GM19043 (cell line): Measurements from ENCODE around the gene MEPCE.
"Not testable (repeated sequence)": the region's sequence is repeated elsewhere in the genome, so short reads cannot be mapped to it uniquely, and the experiment has no call there.

ENCODE experiments used
- ATAC-seq: cut with Tn5 transposase; IDR thresholded peaks from one replicate; pipeline ENCODE4 v1.9.1; 2021; ENCODE audit warnings: low read depth; ENCODE audit not compliant: unreplicated experiment

MEPCE gene

DNA sequence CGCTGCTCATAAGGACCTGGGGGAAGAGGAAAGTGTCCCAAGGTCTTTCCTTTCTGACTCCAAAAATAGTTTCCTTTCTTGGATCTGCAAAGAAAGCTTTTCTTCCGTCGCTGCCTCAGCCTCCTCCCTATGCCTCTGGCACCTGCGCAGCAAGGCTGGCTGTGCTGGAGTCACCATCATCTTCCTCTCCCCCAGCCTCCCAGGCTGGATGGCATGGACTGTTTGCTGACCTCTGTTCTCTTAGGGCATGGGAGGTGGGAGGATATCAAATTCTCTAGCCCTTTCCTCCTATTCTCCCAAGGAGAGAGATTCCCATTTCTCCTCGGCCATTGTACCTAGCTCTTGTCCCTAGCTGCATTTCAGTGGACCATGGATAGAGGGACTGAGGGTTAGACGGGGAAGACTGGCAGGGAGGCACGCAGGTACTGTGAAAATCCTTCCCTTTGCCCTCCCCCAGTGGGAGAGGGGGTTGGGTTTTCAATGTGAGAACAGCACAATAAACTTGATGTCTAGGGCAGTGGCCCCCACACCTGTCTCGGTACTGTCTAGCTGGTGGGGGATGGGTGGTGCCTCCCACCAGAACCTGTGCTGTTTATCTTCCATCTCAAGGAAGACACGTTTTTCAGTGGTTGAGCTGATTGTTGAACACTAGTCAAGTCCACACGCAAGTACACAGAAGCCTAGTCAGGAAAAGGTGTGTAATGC lies 4.1 kb downstream of the MEPCE start:
- no peak for ATAC-seq

DNA sequence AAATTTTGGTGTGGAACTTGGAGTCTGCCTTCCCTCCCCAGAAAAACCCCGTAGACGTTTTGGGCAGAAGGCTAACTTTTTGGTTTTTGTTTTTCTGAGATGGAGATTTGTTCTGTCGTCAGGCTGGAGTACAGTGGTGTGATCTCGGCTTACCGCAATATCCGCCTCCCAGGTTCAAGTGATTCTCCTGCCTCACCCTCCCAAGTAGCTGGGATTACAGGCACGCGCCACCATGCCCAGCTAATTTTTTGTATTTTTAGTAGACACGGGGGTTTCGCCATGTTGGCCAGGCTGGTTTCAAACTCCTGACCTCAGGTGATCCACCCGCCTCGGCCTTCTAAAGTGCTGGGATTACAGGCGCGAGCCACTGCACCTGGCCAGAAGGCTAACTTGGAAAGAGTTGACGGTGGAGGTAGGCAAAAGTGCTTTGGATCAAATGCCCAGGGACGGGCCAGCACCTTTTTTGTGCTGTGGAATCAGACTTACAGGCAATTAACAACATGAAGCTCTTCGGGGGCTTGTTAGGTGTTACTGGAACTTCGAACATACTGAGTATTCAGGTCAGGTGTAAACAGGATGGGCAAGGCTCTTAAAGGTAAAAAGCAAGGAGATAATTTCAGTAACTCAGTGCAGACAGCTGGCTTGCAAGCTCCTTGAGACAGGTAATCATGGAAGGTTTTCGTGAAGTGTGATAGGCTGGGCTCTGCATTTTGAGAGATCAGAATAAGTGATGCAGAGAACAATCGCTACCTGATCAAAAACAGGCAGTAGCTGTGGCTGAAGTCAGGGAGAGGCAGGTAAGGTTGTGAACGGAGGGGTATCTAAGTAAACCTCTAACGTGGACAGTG lies 4.9 kb downstream of the MEPCE start:
- no peak for ATAC-seq

DNA sequence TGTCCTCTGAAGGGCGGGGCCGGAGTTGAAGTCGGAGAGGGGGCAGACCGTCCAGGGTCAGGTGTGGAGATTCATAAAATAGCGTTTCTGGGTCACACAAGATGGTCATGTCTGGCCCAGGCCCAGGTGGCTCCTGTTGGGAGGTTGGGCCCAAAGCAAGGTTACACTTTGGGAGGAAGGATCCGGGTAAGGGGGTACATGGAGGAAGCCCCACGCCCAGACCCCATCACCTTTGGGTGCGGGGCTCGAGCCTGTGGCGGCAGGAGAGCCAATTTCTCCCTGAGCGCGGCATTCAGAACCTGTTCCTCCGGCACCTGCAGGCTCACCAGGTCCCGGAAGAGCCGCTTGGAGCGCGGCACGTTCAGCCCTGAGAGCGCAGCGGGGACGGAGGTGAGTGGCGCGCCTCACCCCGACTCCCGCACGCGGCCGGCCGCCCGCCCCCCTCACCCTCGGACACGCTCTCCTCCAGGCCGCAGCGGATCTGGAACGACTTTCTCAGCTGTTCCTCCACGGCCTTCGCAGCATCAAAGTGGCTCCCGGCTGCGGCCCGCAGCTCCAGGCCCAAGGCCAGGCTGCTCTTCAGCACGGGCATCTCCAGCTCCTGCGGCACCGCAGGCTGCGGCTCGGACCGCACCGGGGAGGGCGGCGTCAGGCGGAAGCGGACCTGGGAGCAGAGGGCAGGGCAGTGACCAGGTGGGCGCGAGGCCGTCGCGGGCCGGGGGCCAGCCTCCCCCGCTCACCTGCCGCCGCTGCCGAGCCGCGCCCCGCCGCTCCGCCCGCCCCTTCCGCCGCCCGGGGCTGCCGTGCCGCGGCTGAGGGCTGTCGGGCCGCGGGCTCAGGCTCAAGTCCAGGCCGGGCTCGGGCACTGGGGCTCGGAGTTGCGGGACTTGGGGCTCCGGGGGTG lies 6.0 kb downstream of the MEPCE start:
- no peak for ATAC-seq

DNA sequence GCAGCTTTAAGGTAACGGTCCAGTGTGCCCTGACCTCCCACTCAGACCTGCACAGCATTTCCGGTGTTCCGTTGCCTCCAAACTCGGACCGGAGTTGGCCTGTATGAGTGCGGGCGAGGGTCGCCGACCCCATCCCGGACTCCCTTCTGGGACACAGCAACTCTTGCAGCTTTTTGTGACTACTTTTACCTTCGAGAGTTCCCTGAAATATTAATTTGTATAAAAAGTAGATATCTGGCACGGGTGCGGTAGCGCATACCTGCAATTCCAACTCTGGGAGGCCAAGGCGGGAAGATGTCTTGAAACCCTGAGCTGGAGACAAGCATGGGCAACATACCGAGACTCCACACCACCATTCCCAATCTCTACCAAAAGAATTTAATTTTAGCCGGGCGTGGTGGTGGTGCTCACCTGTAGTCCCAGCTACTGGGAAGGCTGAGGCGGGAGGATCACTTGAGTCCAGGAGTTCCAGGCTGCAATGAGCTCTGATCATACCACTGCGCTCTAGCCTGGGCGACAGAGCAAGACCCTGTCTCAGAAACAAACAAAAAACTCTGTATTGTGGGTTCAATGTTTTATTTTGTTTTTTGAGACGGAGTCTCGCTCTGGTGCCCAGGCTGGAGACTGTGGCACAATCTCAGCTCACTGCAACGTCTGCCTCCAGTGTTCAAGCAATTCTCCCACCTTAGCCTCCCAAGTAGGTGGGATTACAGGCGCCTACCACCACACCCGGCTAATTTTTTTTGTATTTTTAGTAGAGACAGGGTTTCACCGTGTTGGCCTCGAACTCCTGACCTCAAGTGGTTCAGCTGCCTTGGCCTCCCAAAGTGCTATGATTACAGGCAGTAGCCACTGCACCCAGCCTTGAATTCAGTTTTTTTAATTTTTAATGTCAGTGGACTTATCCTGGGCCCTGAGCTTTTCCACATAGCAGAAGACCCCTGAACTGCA lies 7.8 kb downstream of the MEPCE start:
- ATAC-seq = no peak

DNA sequence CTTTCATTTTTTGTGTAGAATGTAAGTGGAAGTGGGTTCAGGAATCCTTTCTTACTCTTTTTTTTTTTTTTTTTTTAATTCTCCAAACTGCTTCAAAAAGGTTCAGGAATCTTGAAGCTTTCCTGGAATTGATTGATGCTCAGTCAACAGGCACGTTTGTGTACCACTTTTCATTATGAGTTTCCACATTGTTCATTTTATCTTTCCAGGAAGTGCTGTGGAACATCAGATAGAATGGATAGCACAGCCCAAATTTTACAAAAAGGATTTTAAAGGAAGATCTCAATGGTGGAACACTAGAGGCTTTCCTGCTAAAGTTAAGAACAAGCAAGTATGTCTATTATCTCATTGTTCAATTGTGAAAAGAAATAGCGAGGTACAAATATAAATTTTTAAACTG lies 8.5 kb downstream of the MEPCE start:
- no peak for ATAC-seq

DNA sequence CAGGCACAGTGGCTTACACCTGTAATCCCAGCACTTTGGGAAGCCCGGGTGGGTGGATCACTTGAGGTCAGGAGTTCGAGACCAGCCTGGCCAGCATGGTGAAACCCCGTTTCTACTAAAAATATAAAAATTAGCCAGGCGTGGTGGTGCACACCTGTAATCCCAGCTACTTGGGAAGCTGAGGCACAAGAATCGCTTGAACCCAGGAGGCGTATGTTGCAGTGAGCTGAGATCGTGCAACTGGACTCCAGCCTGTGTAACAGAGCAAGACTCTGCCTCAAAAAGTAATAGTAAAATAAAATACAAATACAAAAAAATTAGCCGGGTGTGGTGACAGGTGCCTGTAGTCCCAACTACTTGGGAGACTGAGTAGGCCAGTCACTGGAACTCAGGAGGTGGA lies 9.1 kb downstream of the MEPCE start:
- not testable (repeated sequence) for ATAC-seq

DNA sequence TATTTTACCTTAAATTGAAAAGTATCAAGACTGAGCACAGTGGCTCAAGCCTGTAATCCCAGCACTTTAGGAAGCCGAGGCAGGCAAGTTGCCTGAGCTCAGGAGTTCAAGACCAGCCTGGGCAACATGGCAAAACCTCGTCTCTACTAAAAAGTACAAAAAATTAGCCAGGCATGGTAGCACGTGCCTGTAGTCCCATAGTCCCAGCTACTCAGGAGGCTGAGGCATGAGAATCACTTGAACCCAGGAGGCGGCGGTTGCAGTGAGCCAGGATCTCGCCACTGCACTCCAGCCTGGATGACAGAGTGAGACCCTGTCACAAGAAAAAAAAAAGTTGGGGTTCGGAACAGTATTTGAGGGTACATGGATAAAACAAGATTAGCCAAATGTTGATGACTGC lies 9.6 kb downstream of the MEPCE start:
- ATAC-seq = not testable (repeated sequence)

DNA sequence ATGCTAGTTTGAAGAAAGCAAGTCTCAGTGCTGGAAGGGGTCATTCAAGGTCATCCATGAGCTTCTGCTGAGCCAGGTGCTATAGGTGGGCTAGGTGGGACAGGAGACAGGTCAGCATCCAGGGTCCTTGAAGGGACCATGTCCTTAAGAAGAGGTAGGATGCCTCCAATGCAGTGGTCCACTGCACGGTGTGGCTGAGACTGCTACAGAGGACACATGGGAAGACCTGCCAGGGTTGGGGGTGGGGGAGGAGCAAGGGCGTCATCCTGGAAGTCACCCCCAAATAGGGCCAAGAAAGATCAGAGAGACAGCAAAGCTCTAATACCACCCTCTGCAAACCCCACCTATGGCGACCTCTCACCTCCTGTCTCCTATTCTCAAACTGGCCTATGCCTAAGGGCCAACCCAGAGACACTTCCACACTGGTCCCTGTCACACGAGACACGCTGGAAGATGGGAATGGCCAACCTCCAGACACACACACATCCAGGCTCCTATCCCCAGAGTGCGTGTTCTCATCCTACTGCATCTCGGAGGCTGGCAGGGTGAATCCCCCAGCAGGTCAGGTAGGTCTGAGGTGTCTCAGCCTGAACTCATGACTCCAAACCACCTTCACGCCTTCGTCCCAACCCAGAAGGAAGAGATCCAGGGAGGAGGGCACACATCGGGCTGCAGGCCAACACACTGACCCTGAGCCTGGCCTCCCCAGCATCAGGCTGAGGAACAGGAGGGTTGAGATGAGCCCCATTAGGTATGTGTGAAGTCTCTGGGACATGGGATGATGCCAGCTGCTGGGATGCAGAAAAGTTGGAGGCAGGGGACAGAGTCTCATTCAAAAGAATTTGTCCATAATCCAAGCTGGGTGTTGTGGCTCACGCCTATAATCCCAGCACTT lies 12.3 kb downstream of the MEPCE start:
- no peak for ATAC-seq

DNA sequence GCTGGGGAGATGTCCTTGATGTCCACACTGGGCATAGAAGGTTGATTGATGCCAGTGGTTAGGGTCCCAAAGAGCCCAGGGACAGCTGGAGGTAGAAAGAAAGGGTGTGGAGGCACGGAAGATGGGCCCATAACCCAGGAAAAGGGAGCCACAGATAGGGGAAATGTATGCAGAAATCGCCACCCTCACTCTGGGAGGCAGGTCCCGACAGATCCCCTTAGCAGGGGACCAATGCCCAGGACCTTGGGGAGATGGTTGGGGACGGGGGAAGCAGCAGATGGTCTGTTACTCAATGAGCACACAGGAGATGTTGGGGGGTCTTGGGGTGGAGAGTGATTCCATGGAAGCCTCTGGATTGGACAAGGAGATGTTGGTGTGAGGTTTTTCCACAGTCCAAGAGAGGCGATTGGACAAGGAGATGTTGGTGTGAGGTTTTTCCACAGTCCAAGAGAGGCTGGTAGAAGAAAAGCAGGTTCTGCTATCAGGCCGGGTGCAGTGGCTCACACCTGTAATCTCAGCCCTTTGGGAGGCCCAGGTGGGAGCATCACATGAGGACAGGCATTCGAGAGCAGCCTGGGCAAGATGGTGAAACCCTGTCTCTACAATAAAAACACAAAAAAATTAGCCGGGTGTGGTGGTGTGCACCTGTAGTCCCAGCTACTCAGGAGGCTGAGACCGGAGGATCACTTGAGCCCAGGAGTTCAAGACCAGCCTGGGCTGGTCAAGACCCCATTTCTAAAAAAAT lies 13.6 kb downstream of the MEPCE start:
- ATAC-seq = no peak

DNA sequence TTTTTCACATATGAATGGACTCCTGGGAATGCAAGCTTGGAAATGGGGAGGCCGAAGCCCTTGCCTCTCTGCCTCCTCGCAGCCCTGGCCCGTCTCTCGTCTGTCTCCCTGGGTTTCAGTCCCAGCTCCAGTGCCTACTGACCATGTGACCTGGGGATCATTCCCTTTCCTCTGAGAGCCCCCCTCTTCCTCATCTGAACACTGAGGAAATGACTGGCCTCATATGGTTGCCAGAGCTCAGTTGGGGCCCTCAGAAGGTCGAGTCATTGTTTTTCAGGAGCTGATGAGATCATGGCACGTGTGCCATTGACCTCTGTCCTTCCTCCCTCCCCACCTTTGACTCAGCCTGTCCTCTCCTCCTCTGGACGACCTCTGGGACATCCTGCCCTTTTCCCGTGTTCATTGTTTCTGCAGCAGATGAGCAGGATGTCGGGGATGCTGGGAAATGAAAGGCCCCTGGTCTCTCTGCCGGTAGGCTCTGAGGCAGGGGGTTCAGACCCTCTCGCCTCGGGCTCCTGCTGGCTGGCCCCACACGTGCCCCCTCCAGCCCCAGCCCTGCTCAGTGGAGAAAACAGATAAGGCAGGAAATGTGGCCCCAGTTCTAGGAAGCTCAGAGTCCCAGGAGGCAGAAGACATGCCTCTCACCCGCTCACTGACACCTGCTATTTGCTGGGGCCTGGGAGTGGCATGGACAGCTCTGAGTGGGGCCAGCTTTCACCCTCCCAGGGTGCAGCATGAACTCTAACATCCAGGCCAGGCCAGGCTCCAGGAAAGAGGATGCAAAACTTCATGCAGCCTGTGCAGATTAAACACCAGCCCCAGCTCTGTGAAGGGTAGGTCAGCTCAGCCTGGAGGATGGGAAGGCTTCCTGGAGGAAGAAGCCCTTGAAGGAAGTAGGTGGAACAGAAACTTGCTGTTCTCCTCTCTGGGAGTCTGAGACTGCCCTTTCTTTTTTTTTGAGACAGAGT lies 15.0 kb downstream of the MEPCE start:
- no peak for ATAC-seq

DNA sequence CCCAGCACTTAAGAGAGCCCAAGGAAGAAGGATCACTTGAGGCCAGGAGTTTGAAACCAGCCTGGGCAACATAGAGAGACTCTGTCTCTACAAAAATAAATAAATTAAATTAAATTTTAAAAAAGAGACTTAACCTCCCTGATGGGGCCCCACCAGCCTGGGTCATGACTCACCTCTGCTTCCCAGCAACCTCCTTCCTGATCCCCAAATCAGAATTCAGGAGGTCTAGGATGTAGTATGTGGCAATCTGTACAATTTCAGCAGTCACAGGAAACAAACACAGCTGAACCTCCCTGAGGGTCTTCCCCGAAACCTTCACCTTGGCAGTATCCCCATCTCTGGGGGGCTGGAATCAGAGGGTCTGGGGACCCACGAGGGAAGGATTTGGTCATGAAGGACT lies 16.4 kb downstream of the MEPCE start:
- no peak for ATAC-seq

DNA sequence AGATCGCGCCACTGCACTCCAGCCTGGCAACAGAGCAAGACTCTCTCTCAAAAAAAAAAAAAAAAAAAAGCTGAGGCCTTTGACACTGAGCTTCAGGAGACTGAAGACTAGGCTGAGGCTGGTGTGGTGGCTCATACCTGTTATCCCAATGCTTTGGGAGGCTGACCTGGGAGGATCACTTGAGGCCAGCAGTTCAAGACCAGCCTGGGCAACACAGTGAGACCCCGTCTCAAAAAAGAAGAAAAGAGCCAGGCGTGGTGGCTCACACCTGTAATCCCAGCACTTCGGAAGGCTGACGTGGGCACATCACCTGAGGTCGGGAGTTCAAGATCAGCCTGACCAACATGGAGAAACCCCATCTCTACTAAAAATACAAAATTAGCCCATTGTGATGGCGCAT lies 17.7 kb downstream of the MEPCE start:
- ATAC-seq = not testable (repeated sequence)

DNA sequence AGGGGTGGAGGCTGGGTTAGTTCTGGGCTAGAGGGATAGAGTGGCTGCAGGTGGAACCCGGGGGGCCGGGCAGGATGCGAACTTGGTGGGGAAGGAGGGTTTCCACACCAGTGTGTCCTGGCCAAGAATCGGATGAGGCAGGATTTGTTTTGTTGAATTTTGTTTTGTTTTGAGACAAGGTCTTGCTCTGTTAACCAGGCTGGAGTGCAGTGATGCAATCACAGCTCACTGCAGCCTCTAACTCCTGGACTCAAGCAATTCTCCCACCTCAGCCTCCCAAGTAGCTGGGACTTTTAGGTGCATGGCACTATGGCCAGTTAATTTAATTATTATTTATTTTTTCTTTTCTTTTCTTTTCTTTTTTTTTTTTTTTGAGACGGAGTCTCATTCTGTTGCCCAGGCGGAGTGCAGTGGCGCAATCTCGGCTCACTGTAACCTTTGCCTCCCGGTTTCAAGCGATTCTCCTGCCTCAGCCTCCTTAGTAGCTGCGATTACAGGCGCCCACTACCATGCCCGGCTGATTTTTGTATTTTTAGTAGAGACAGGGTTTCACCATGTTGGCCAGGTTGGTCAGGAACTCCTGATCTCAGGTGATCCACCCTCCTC lies 19.7 kb downstream of the MEPCE start:
- ATAC-seq = no peak

DNA sequence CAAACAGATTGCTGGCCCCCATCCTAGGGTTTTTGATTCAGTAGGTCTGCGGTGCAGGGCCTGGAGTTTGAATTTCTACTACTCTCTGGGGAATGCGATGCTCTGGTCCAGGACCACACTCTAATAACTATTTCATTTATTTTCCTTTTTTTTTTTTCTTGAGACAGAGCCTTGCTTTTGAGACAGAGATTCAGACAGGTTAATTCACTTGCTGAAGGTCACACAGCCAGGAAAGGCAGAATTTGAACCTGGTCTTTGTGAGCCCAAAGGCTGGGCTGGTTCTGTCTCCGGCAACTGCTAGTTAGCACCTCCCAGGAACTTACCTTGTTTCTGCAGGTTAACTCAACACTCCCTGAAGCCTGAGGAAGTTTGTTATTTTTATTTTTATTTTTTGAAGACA lies 22.9 kb downstream of the MEPCE start:
- ATAC-seq = no peak

DNA sequence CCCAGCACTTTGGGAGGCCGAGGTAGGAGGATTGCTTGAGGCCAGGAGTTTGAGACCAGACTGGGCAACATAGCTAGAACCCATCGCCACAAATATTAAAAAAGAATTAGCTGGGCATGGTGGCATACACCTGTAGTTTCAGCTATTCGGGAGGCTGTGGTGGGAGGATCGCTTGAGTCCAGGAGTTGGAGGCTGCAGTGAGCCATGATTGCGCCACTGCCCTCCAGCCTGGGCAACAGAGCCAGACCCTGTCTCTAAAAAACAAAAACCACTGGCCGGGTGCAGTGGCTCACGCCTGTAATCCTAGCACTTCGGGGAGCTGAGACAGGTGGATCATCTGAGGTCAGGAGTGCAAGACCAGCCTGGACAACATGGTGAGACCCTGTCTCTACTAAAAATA lies 24.2 kb downstream of the MEPCE start:
- ATAC-seq = not testable (repeated sequence)

DNA sequence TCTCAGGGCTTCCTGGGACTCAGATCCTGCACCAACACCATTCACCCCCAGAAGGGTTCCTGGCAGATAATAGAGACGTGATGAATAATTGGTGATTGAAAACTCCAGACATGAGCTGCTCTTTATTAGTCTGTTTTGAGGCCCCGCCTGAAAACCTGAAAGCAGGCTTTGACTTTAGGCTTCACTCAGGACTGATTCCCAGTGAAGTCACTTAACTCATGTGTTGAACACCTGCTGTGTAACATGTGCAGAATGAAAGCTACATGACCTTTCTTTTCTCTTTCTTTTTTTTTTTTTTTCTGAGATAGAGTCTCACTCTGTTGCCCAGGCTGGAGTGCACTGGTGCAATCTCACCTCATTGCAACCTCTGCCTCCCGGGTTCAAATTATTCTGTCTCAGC lies 25.6 kb downstream of the MEPCE start:
- no peak for ATAC-seq

DNA sequence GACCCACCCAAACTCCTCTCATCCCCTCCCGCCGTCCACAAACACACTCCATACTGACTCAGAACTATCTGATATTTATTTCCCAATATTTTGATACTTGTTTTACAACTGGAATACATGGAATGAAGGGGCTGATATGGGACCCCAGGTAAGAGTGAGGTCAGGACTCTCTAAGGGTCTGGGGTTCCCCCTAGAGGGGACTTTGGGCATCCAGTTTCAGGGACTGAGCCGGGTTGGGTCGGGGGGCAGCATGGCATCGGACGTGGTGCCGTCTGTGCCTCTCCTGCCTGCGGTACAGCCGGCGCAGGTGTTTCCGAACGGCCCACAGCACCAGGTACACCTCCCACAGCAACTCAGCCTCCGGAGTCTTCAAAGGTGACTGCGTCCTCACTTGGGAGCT lies 26.9 kb downstream of the MEPCE start:
- ATAC-seq = no peak
